Activated CD8-positive, alpha-beta T cell treated with anti-CD3 and anti-CD28 coated beads for 36 hours (primary cell): ENCODE measurements around the gene E2F6. TPM values are rescaled to one million over a fixed set of nuclear protein-coding genes. Genes with fewer than 3 reads are reported as not detected.
A peak's percentile ranks its signal among the peaks of the same experiment; 100 is the strongest.

Source experiments
- ATAC-seq: fragments of 200-7000 bp; cut with Tn5 transposase; one replicate; pipeline ENCODE4 v1.10.0; 2021; ENCODE audit warnings: mild to moderate bottlenecking, moderate library complexity
- CTCF ChIA-PET: fragments of 350-600 bp; sonication (Branson Sonifier 250); formaldehyde crosslinking; loops from one replicate; lab custom pipeline; 2021; ENCODE audit warnings: antibody characterized with exemption; lab: Charles Lee
- POLR2A ChIA-PET: fragments of 350-600 bp; sonication (Branson Sonifier 250); formaldehyde crosslinking; loops from one replicate; lab custom pipeline; 2021; ENCODE audit warnings: antibody characterized with exemption; lab: Charles Lee
- DNase-seq: peaks from one replicate; pipeline ENCODE4 v3.0.0-alpha.2; 2020
- H3K27ac Mint-ChIP-seq: one replicate; pipeline ENCODE4 v1.8.0; 2021; ENCODE audit warnings: mild to moderate bottlenecking, mixed read lengths
- H3K27me3 Mint-ChIP-seq: one replicate; pipeline ENCODE4 v1.8.0; 2021; ENCODE audit warnings: mixed read lengths
- H3K36me3 Mint-ChIP-seq: one replicate; pipeline ENCODE4 v1.8.0; 2021; ENCODE audit warnings: low read depth, mixed read lengths
- H3K4me1 Mint-ChIP-seq: one replicate; pipeline ENCODE4 v1.8.0; 2021; ENCODE audit warnings: low read depth, mixed read lengths
- H3K4me3 Mint-ChIP-seq: one replicate; pipeline ENCODE4 v1.8.0; 2021; ENCODE audit warnings: mild to moderate bottlenecking, moderate library complexity, mixed read lengths
- H3K9me3 Mint-ChIP-seq: one replicate; pipeline ENCODE4 v1.8.0; 2021; ENCODE audit warnings: mixed read lengths
- CTCF ChIP-seq: fragments of 200-600 bp; IDR thresholded peaks from one replicate; pipeline ENCODE4 v1.8.0; 2022; ENCODE audit warnings: antibody characterized with exemption, mild to moderate bottlenecking
- intact Hi-C: fragments of 100-400 bp; cut with micrococcal nuclease; formaldehyde crosslinking; loops from one replicate; pipeline ENCODE4 v1.10.0; 2022
- total RNA-seq, 2 experiments: library from RNA; stranded (reverse); gene quantifications; one replicate each; pipeline ENCODE4 v1.2.3, GENCODE V29; 2021

Gene E2F6
- total RNA-seq, 2 experiments from 2014 or later = 9.8 to 10.5 TPM

DNA sequence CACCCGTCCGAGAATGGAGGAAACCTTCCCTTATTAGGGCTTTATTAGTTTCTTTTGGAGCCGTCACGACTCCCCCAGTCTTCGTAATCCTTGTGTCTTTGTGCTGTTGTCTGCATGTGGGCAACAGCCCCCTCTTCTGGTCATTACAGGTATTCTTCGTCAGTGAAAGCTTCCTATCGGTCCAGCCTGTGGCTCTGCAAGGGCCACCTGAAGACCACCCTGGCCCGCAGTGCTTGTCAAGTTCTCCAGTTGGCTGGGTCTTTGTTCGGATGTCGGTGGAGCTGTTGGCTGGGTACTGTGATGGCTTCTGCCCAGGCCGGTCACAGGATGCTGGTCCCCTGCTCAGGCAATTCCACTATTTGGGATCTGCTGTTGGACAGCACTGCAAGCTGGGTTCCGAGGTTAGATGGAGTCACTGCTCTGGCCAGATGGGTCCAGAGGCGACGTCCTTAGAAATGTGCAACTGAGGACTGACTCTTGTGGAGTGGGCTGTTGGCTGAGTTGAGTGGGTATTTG lies 19.2 kb downstream of the E2F6 start:
- TF ChIP-seq CTCF = peak; percentile 72
- DNase-seq (peak; percentile 63), ATAC-seq (peak; percentile 66)
- ChIA-PET POLR2A (no interaction called here), CTCF (interaction anchor here (0.7 to 2.5 kb wide), 18 partner anchors 8 to 322 kb away, joined by 3 to 33 read pairs (median 4); partner anchors contain the start of gene E2F6)
- Mint-ChIP-seq H3K9me3 (peaks cover 5% of the 10 kb centered on the region), H3K27me3 (no peaks in the 10 kb centered on the region), H3K36me3 (peaks cover 52% of the 10 kb centered on the region), H3K27ac (no peak overlapping the region), H3K4me3 (no peak overlapping the region), H3K4me1 (no peaks in the 10 kb centered on the region)
- intact Hi-C loops = loop anchor here (10.0 kb wide), 2 partner anchors 212 to 312 kb away; a partner anchor contains a TSS

- DNase-seq = no peak
- no peak for TF ChIP-seq CTCF
- peaks cover 49% of the 10 kb centered on the region for H3K36me3 Mint-ChIP-seq
- H3K9me3 Mint-ChIP-seq = peaks cover 8% of the 10 kb centered on the region
- no peak for ATAC-seq
- POLR2A ChIA-PET = interaction anchor here (0.7 kb wide), 1 partner anchor 12 kb away, joined by 3 read pairs; no protein-coding TSS in a partner anchor
- no peaks in the 10 kb centered on the region for H3K4me1 Mint-ChIP-seq
- CTCF ChIA-PET = interaction anchor here (0.6 to 1.1 kb wide), 2 partner anchors 312 to 357 kb away, joined by 3 read pairs; a partner anchor contains a TSS
- no peak overlapping the region for H3K27ac Mint-ChIP-seq
- no peak overlapping the region for H3K4me3 Mint-ChIP-seq
- H3K27me3 Mint-ChIP-seq = no peaks in the 10 kb centered on the region
- intact Hi-C loops = loop anchor here (10.0 kb wide), 2 partner anchors 210 to 310 kb away; a partner anchor contains a TSS
Observed at GRCh38 chr2:11444737-11445136, 21.2 kb downstream of the E2F6 start.

GRCh38 chr2:11438555-11439080 lies 27.3 kb downstream of the E2F6 start:
- peaks cover 8% of the 10 kb centered on the region for H3K9me3 Mint-ChIP-seq
- ATAC-seq (no peak), DNase-seq (no peak)
- ChIA-PET POLR2A (interaction anchor here (0.8 kb wide), 1 partner anchor 55 kb away, joined by 3 read pairs; no protein-coding TSS in a partner anchor), CTCF (interaction anchor here (2.0 kb wide), 1 partner anchor 9 kb away, joined by 6 read pairs; no protein-coding TSS in a partner anchor)
- H3K27me3 Mint-ChIP-seq = no peaks in the 10 kb centered on the region
- peaks cover 26% of the 10 kb centered on the region for H3K36me3 Mint-ChIP-seq
- peaks cover 2% of the 10 kb centered on the region for H3K4me1 Mint-ChIP-seq
- TF ChIP-seq CTCF = no peak
- no peak overlapping the region for H3K4me3 Mint-ChIP-seq
- no peak overlapping the region for H3K27ac Mint-ChIP-seq
- intact Hi-C loops = no loop called here

- DNase-seq (no peak), ATAC-seq (no peak)
- POLR2A ChIA-PET = no interaction called here
- CTCF ChIA-PET = interaction anchor here (2.0 kb wide), 1 partner anchor 10 kb away, joined by 6 read pairs; no protein-coding TSS in a partner anchor
- peaks cover 20% of the 10 kb centered on the region for H3K36me3 Mint-ChIP-seq
- H3K4me1 Mint-ChIP-seq = peaks cover 2% of the 10 kb centered on the region
- no peak for TF ChIP-seq CTCF
- H3K27me3 Mint-ChIP-seq = no peaks in the 10 kb centered on the region
- intact Hi-C loops = no loop called here
- H3K9me3 Mint-ChIP-seq = peaks cover 10% of the 10 kb centered on the region
- no peak overlapping the region for H3K4me3 Mint-ChIP-seq
- no peak overlapping the region for H3K27ac Mint-ChIP-seq
Observed at GRCh38 chr2:11437602-11438001, 28.4 kb downstream of the E2F6 start.

- no peak for ATAC-seq
- no peak for TF ChIP-seq CTCF
- ChIA-PET CTCF (interaction anchor here (1.0 to 1.2 kb wide), 2 partner anchors 43 to 200 kb away, joined by 3 to 5 read pairs; no protein-coding TSS in a partner anchor), POLR2A (no interaction called here)
- Mint-ChIP-seq H3K27me3 (no peaks in the 10 kb centered on the region), H3K9me3 (peaks cover 3% of the 10 kb centered on the region), H3K36me3 (peaks cover 7% of the 10 kb centered on the region), H3K4me3 (no peak overlapping the region), H3K4me1 (peaks cover 2% of the 10 kb centered on the region), H3K27ac (no peak overlapping the region)
- intact Hi-C loops = no loop called here
- no peak for DNase-seq
Observed at GRCh38 chr2:11435036-11435435, 30.9 kb downstream of the E2F6 start.
